ENCODE results near the gene ESCO1. TPM values are rescaled to one million over a fixed set of nuclear protein-coding genes. Genes with fewer than 3 reads are reported as not detected.
"Not testable (repeated sequence)": the region's sequence is repeated elsewhere in the genome, so short reads cannot be mapped to it uniquely, and the experiment has no call there.

The ESCO1 gene
- total RNA-seq, 1 donor from 2014 or later: 22.8 TPM

GRCh38 chr18:21593540-21594257, 6.8 kb downstream of the ESCO1 start:
- Mint-ChIP-seq H3K4me1 (ENCODE audit: low read depth) (no peaks in the 10 kb centered on the region), H3K36me3 (ENCODE audit: insufficient read depth) (peaks cover 26% of the 10 kb centered on the region), H3K27me3 (no peaks in the 10 kb centered on the region), H3K4me3 (ENCODE audit: low read depth) (no peak overlapping the region), H3K27ac (peak overlapping the region; percentile 45), H3K9me3 (ENCODE audit: low read depth) (peaks cover 14% of the 10 kb centered on the region)
- no peak for TF ChIP-seq CTCF (IDR thresholded peaks at IDR 0.05; ENCODE audit: unreplicated experiment)
- DNase-seq (ENCODE audit: low spot score, unreplicated experiment): no peak

GRCh38 chr18:21592361-21592760, 8.1 kb downstream of the ESCO1 start:
- not testable (repeated sequence) for H3K27me3 Mint-ChIP-seq; H3K4me1 Mint-ChIP-seq (ENCODE audit: low read depth); H3K27ac Mint-ChIP-seq; H3K4me3 Mint-ChIP-seq (ENCODE audit: low read depth); DNase-seq (ENCODE audit: low spot score, unreplicated experiment)
- Mint-ChIP-seq H3K9me3 (ENCODE audit: low read depth) (peaks cover 14% of the 10 kb centered on the region), H3K36me3 (ENCODE audit: insufficient read depth) (peaks cover 31% of the 10 kb centered on the region)

- no peaks in the 10 kb centered on the region for H3K9me3 Mint-ChIP-seq (ENCODE audit: low read depth)
- no peaks in the 10 kb centered on the region for H3K27me3 Mint-ChIP-seq
- H3K4me1 Mint-ChIP-seq (ENCODE audit: low read depth): no peaks in the 10 kb centered on the region
- no peak overlapping the region for H3K4me3 Mint-ChIP-seq (ENCODE audit: low read depth)
- no peak for DNase-seq (ENCODE audit: low spot score, unreplicated experiment)
- no peak for TF ChIP-seq CTCF (IDR thresholded peaks at IDR 0.05; ENCODE audit: unreplicated experiment)
- peaks cover 17% of the 10 kb centered on the region for H3K36me3 Mint-ChIP-seq (ENCODE audit: insufficient read depth)
- no peak overlapping the region for H3K27ac Mint-ChIP-seq
These were observed 16.1 kb downstream of the ESCO1 start for GRCh38 chr18:21584391-21584790.

GRCh38 chr18:21575656-21576055, 24.8 kb downstream of the ESCO1 start:
- TF ChIP-seq CTCF (IDR thresholded peaks at IDR 0.05; ENCODE audit: unreplicated experiment): no peak
- Mint-ChIP-seq H3K4me1 (ENCODE audit: low read depth) (no peaks in the 10 kb centered on the region), H3K27me3 (no peaks in the 10 kb centered on the region), H3K27ac (no peak overlapping the region), H3K4me3 (ENCODE audit: low read depth) (no peak overlapping the region), H3K9me3 (ENCODE audit: low read depth) (no peaks in the 10 kb centered on the region), H3K36me3 (ENCODE audit: insufficient read depth) (peaks cover 39% of the 10 kb centered on the region)
- DNase-seq (ENCODE audit: low spot score, unreplicated experiment): no peak

- Mint-ChIP-seq H3K9me3 (ENCODE audit: low read depth) (no peaks in the 10 kb centered on the region), H3K4me1 (ENCODE audit: low read depth) (no peaks in the 10 kb centered on the region), H3K36me3 (ENCODE audit: insufficient read depth) (peaks cover 38% of the 10 kb centered on the region), H3K27me3 (no peaks in the 10 kb centered on the region), H3K4me3 (ENCODE audit: low read depth) (no peak overlapping the region), H3K27ac (no peak overlapping the region)
- no peak for DNase-seq (ENCODE audit: low spot score, unreplicated experiment)
- no peak for TF ChIP-seq CTCF (IDR thresholded peaks at IDR 0.05; ENCODE audit: unreplicated experiment)
These were observed 28.7 kb downstream of the ESCO1 start for GRCh38 chr18:21571772-21572171.

GRCh38 chr18:21559195-21559594, 41.3 kb downstream of the ESCO1 start:
- Mint-ChIP-seq H3K9me3 (ENCODE audit: low read depth) (no peaks in the 10 kb centered on the region), H3K27ac (no peak overlapping the region), H3K36me3 (ENCODE audit: insufficient read depth) (peaks cover 20% of the 10 kb centered on the region), H3K4me1 (ENCODE audit: low read depth) (peaks cover 1% of the 10 kb centered on the region), H3K27me3 (no peaks in the 10 kb centered on the region), H3K4me3 (ENCODE audit: low read depth) (no peak overlapping the region)
- no peak for TF ChIP-seq CTCF (IDR thresholded peaks at IDR 0.05; ENCODE audit: unreplicated experiment)
- DNase-seq (ENCODE audit: low spot score, unreplicated experiment): no peak

Data from progenitor cell of endocrine pancreas (in vitro differentiated cells).